Hematopoietic multipotent progenitor cell treated with erythropoietin and hydrocortisone succinate and interleukin-3 and kit ligand, for 17 days (in vitro differentiated cells): ENCODE data around the gene ZNF211.

Experiments used
- DNase-seq: peaks from one replicate; pipeline ENCODE4 v3.0.0-alpha.2; 2015; ENCODE audit warnings: low spot score

The ZNF211 gene

DNA sequence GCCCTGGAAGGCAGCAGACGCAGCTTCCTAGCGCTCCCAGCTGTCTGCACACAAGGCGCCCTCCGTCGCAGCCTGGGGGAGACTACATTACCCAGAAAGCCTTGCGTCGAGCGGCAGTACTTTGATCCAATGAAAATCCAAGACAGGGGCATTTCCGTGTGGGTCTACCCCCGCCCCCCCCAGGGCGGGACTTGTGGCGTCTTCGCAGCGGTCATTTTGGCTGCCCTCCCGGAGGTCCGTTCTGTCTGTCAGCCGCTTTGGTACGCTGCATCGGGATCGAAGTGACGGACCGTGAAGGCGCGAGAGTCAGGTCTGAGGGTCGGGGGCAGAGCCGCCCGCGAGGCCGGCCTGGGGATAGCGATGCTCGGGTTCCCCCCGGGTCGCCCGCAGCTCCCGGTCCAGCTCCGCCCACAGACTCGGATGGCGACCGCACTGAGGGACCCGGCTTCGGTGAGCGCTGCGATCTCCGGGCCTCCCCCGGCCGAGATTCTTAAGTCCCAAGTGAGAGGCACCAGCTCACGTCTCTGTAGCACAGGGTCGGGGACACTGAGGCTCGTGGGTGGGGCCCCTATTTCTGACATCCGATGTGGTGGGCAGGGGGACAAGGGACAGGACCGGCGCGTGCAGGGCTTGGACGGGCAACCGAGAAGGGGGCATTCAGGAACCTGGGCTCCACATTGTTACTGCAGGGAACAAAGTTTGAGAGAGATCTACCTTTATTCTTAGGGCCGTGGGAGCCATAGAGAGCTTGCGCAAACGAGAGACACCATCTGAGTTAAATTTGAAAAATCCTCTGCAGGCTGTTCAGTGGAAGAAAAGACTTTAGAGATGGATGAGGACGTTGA lies at the start of gene ZNF211:
ZNF211 (plus strand) TSS at position 182 of the 845 bp plus-strand sequence; CDS start at position 361, 179 bp downstream.
- DNase-seq, result peak; percentile 79

GRCh38 chr19:57583521-57584416 lies 49.2 kb upstream of the ZNF211 start, which contains the start of gene ZIK1:
TSS of gene ZIK1 (plus strand) at chr19:57584145. CDS start at chr19:57584357, 212 bp downstream.
- DNase-seq, result peak; percentile 47

- DNase-seq, result no peak
Measured at GRCh38 chr19:57587529-57587928, 45.4 kb upstream of the ZNF211 start.

GRCh38 chr19:57599377-57599760 lies 33.6 kb upstream of the ZNF211 start:
- no peak for DNase-seq

DNA sequence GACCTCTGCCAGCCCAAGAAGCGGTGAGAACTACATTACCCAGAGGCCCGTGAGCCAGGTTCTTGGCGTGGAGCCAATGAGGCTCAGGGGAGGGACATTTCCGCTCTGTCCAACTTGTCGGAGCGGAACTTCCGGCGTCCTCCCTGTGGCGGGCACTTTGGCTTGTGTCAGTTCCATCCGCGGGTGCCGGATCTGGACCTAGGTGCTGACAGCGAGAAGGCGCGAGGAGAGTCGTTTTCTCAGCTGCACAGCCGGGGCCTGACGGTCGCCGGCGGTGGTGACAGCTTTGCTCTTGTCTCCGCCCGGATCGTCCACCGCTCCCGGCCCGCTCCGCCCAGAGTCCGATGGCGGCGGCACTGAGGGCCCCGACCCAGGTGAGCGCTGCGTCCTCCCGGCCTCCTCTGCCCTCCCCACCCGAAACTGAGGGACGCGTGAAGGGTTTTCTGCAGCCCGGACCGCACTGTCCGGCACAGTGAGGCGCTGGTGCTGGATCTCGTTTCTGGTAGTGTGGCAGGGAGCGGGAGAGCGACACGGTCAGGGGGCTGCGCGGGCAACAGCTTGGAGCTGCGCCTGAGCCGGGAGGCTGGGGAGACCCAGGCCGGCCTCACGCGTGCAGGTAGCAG lies 33.1 kb upstream of the ZNF211 start, which contains the start of gene ZNF530:
ZNF530 (plus strand) TSS at position 125 of the 623 bp plus-strand sequence. CDS start 4,461 bp downstream, outside the sequence.
- DNase-seq, result peak; percentile 82

DNA sequence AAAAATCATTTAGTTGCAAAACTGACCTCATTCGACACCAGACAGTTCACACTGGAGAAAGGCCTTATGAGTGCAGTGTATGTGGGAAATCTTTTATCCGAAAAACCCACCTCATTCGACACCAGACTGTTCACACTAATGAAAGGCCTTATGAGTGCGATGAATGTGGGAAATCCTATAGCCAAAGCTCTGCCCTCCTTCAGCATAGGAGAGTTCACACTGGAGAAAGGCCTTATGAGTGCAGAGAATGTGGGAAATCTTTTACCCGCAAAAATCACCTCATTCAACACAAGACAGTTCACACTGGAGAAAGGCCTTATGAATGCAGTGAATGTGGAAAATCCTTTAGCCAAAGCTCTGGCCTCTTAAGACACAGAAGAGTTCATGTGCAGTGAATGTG lies 26.0 kb upstream of the ZNF211 start:
- DNase-seq, result no peak

DNA sequence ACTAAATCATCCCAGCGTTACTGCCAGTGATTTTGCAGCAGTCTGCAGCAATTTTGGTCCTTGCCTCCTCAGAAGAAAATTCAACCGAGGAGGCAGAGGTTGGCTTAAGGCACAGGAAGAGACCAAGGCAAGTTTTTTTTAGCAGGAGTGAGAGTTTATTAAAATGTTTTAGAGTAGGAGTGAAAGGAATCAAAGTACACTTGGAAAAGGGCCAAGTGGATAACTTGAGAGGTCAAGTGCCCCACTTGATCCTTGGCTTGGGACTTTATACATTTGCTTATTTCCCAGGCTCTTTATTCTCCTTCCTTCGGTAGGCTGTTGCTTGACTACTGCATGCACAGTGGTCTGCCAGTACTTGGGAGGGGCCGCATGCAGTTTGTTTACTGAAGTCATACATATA lies 21.9 kb upstream of the ZNF211 start:
- DNase-seq, result no peak

GRCh38 chr19:57613941-57614743 lies 18.8 kb upstream of the ZNF211 start, which contains the start of gene ZNF134:
TSS of gene ZNF134 (plus strand) at chr19:57614242. CDS start at chr19:57619469, 5,227 bp downstream.
- DNase-seq, result peak; percentile 64

- no peak for DNase-seq
Measured at GRCh38 chr19:57615346-57615745, 17.6 kb upstream of the ZNF211 start.

DNA sequence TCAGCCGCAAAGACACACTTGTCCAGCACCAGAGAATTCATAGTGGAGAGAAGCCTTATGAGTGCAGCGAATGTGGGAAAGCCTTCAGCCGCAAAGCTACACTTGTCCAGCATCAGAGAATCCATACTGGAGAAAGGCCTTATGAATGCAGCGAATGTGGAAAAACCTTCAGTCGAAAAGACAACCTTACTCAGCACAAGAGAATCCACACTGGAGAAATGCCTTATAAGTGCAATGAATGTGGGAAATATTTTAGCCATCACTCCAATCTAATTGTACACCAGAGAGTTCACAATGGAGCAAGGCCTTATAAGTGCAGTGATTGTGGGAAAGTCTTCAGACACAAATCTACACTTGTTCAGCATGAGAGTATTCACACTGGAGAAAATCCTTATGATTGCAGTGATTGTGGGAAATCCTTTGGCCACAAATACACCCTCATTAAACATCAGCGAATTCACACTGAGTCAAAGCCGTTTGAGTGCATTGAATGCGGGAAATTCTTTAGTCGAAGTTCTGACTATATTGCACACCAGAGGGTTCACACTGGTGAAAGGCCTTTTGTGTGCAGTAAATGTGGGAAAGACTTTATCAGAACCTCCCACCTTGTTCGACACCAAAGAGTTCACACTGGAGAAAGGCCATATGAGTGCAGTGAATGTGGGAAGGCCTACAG lies 12.2 kb upstream of the ZNF211 start:
- no peak for DNase-seq

DNA sequence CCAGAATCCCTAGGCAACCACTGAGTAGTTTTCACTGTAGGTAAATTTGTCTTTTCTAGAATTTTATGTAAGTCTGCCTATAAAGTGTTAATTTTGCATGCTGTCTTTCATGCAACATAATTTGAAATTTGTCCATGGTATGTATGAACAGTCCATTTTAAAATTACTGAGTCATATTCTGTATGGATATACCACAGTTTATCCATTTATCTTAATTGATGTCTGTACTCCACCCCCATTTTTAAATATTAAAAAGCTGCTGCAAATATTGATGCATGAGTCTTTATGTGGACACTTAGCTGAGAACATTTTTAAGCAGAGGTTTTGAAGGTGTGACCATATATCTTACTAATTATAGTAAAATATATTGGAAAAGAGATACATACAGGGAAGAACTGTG lies 9.9 kb upstream of the ZNF211 start:
- no peak for DNase-seq

GRCh38 chr19:57633832-57634131 lies 814 bp downstream of the ZNF211 start:
- no peak for DNase-seq

DNA sequence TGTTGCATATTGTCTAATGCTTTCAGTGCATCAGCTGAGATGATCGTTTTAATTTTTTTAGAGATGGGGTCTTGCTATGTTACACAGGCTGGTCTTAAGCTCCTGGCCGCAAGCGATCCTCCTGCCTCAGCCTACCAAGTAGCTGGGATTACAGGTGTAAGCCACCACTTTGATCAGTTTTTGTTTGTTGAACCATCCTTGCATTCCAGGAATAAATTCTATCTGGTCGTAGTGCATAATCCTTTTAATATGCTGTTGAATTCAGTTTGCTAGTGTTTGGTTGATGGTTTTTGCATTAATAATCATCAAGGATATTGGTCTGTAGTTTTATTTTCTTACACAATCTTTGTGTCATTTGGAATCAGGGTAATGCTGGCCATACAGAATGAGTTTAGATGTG lies 4.4 kb downstream of the ZNF211 start:
- DNase-seq, result no peak

- no peak for DNase-seq
Measured at GRCh38 chr19:57641715-57642234, 8.8 kb downstream of the ZNF211 start.

DNA sequence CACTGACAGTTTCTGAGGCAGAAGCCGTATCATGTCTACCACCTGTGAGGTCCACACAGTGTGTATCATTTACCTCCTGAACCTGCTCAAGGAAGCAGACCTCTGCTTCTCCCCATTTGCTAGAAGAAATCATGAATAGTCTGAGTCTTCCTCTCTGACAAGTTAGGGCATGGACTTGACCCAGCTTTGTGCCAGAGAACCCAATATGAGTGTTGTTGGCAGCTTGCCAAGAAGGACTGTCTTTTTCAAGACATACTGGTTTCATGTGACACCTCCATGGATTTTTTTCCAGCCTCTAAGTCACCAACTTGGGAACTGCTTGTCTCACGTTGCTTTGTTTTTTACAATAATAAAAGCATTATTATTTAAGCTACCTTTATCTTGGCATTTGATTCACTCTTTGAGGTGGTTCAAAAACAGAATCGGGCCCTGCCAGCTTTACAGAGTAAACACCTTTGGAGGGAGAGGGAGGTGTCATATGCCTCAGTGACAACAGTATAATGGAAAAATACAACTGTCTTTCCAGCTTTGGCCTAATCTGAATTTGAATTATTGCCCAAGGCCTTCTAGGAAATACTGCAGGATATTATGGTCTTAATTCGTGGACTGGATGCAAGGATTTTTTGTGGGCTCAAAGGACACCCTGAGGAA lies 9.6 kb downstream of the ZNF211 start:
- no peak for DNase-seq

GRCh38 chr19:57643734-57644133 lies 10.8 kb downstream of the ZNF211 start:
- DNase-seq, result no peak

- no peak for DNase-seq
Measured at GRCh38 chr19:57648331-57649003, 15.5 kb downstream of the ZNF211 start.

DNA sequence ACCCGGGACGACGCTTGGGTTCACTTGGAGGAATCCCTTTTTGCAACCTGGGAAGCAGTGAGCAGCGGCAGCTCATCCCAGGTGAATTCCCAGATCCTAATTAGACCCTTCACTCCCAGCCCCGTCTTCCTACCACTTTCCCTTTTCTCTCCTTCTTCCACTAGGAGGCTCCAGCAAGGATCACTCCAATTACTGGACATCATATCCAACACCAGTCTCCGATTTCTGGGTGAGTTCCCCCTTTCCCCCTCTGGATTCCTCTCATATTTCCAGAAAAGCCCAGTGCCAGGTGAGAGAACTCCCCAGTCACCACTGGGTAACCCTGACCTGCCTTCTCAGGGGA lies 18.7 kb downstream of the ZNF211 start:
- no peak for DNase-seq

- DNase-seq, result no peak
Measured at GRCh38 chr19:57653689-57654088, 20.7 kb downstream of the ZNF211 start.

DNA sequence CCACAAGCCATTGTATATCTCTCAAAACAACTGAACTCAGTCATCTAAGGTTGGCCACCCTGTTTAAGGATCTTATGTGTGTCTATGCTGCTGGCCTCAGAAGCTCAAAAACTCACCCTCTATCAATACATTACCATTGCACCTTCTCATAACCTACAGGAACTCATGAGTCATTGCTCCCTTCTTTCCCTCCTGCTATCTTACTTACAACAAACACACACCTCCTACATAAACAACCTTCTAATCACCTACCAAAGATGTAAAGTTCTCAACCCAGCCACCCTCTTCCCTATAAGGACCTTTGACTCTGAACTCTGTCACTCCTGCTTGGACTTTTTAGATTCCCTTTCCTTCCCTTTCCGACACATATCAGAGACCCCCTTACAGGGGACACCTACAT lies 22.5 kb downstream of the ZNF211 start:
- no peak for DNase-seq
